OCI-LY3 (cell line): ENCODE results near the gene CMIP.

Experiments
- EZH2phosphoT487 ChIP-seq: fragments of 200-600 bp; shearing (Covaris generic); IDR thresholded peaks from 2 replicates; pipeline ENCODE4 v1.6.1; 2018; ENCODE audit warnings: antibody characterized with exemption, mixed run types, low read depth
- TF ChIP-seq, protein P1 (sequence below): fragments of 200-600, 300-600 bp; sonication (generic); IDR thresholded peaks from 2 replicates; pipeline ENCODE4 v1.5.1; 2014; ENCODE audit warnings: antibody characterized with exemption, low read length, low read depth

- TF ChIP-seq, protein P1, sequence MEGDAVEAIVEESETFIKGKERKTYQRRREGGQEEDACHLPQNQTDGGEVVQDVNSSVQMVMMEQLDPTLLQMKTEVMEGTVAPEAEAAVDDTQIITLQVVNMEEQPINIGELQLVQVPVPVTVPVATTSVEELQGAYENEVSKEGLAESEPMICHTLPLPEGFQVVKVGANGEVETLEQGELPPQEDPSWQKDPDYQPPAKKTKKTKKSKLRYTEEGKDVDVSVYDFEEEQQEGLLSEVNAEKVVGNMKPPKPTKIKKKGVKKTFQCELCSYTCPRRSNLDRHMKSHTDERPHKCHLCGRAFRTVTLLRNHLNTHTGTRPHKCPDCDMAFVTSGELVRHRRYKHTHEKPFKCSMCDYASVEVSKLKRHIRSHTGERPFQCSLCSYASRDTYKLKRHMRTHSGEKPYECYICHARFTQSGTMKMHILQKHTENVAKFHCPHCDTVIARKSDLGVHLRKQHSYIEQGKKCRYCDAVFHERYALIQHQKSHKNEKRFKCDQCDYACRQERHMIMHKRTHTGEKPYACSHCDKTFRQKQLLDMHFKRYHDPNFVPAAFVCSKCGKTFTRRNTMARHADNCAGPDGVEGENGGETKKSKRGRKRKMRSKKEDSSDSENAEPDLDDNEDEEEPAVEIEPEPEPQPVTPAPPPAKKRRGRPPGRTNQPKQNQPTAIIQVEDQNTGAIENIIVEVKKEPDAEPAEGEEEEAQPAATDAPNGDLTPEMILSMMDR = no peak
- no peak for TF ChIP-seq EZH2phosphoT487
These were observed 161.4 kb downstream of the CMIP start for GRCh38 chr16:81606039-81606438.
